Breast epithelium (tissue), 4 donors: Measurements from ENCODE around the gene MR1. TPM values are rescaled to one million over a fixed set of nuclear protein-coding genes. Genes with fewer than 3 reads are reported as not detected.
A peak's percentile ranks its signal among the peaks of the same experiment; 100 is the strongest.

ENCODE experiments used
- DNase-seq, 2 donors: peaks; one replicate each; pipeline ENCODE4 v3.0.0-alpha.2; 2019; ENCODE audit warnings: low spot score in 2 of 2
- H3K27ac ChIP-seq, 2 donors: fragments of 200-600 bp; sonication (generic) in 1 of 2; one replicate each; pipeline ENCODE4 v1.5.1; 2016 to 2019; ENCODE audit warnings: mild to moderate bottlenecking in 1 of 2
- H3K27me3 ChIP-seq, 2 donors: fragments of 200-600 bp; sonication (generic) in 1 of 2; one replicate each; pipeline versions ENCODE4 v1.5.1 to v1.6.0; 2017 to 2019; ENCODE audit warnings: control low read depth in 1 of 2, mild to moderate bottlenecking in 1 of 2
- H3K36me3 ChIP-seq: fragments of 200-600 bp; one replicate; pipeline ENCODE4 v1.5.1; 2019
- H3K4me1 ChIP-seq, 2 donors: fragments of 200-600 bp; sonication (generic); one replicate each; pipeline ENCODE4 v1.5.1; 2016 to 2019; ENCODE audit warnings: control low read depth in 1 of 2
- H3K4me3 ChIP-seq, 3 donors: fragments of 200-600 bp; sonication (generic); 1 replicate in 2 of 3; 2 replicates in 1 of 3; pipeline ENCODE4 v1.5.1; 2016 to 2019; ENCODE audit warnings: mild to moderate bottlenecking in 3 of 3, moderate library complexity in 2 of 3
- H3K9me3 ChIP-seq, 2 donors: fragments of 200-600 bp; sonication (generic) in 1 of 2; one replicate each; pipeline ENCODE4 v1.5.1; 2016 to 2019; ENCODE audit warnings: control low read depth in 1 of 2
- CTCF ChIP-seq, 3 donors: fragments of 450-650 bp; IDR thresholded peaks; one replicate each; pipeline ENCODE4 v1.5.1; 2016 to 2017; ENCODE audit warnings: antibody characterized with exemption in 3 of 3, mild to moderate bottlenecking in 3 of 3, moderate library complexity in 3 of 3
- POLR2A ChIP-seq: fragments of 450-650 bp; IDR thresholded peaks from one replicate; pipeline ENCODE4 v1.6.1; 2016; ENCODE audit warnings: antibody characterized with exemption, mild to moderate bottlenecking, moderate library complexity
- POLR2AphosphoS5 ChIP-seq, 3 donors: sonication (generic); formaldehyde crosslinking; IDR thresholded peaks; one replicate each; pipeline ENCODE4 v1.6.1; 2017; ENCODE audit warnings: antibody characterized with exemption in 3 of 3
- intact Hi-C: fragments of 100-400 bp; cut with DNase I; formaldehyde crosslinking; loops from one replicate; pipeline ENCODE4 v1.15.1; 2023; ENCODE audit warnings: low total_unique reads
- total RNA-seq, 3 donors: library from RNA; depleted of rRNA; stranded (reverse); fragments of >200 nt; gene quantifications; one replicate each; pipeline ENCODE4 v1.1.0, GENCODE V29; 2016

MR1 gene
- total RNA-seq, 3 donors from 2014 or later = 12.8 to 23.4 (median 15.2) TPM

DNA sequence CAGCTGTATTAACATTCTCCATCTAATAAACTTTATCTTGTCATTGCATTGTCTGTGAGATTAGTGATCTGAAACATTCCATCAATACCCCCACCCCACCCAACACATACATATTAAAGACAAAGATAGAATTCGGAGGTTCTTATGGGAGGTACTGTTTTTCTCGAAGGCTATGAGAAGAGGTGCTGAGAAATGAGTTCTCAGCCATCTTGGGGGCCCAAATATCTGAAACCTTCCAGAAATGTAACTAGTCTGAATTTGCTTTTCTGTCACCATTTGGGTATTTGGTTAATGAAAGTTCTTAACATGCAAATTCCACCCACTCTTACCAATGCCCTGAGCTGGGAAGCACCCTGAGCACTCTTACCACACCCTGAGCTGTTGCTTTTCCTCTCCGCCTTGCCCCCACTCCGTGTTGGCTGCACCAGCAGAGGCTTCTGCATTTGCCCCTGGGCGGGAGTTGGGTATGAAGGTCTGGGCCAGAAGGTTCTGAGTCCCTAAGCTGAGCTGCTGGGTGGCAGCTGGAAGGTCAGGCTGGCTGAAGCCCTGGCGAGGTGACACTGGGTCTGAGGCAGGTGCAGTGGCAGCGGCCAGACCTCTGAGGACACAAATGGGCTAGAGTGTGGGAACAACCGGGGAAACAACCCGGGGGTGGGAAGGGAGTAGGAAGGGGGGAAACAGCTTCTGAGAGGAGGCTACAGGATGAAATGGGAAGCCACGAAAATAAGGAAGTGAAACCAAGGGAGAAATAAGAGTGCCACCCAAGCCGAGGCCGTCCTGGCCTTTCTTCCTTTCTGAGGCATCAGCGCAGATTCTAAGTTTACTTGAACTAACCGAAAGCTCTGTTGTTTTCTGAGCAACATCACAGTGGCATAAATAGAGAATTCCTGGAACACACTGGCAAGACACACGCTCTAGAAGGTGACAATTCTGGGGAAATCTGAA is 28.4 kb downstream of the MR1 start:
- Histone ChIP-seq H3K4me3 (no peak overlapping the region), H3K4me1 (no peaks in the 10 kb centered on the region), H3K27ac (no peak overlapping the region), H3K27me3 (no peaks in the 10 kb centered on the region), H3K36me3 (no peaks in the 10 kb centered on the region), H3K9me3 (no peaks in the 10 kb centered on the region)
- intact Hi-C loops = no loop called here
- no peak for DNase-seq
- TF ChIP-seq POLR2A = no peak
- no peak for TF ChIP-seq CTCF (IDR thresholded peaks at IDR 0.05)
- TF ChIP-seq POLR2AphosphoS5 (IDR thresholded peaks at IDR 0.05) = no peak

DNA sequence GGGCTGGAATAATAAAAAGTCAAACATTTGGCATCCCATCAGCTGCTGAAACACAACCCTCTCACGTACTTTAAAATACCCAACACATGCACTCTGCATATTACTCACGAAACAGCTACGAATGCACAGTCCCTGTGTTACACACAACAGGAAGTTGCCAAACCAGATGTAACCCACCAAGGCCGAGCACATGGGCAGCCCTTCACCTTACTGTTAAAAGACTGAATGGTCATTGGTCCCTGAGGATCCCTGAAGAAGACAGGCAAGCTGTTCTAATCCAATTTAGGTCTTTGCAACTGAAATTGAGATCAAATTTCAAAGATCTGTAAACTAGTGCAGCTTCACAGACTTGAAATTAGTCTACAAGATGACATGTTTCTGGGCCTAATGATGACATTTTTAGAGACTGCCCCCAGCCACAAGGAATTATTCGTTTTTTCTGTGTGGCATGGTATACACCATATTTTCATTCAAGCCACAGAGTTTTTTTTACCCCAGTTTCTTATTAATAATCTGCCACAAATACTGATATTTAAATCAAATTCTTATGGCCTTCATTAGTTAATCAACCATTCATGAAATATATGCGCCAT is 29.1 kb downstream of the MR1 start:
- Histone ChIP-seq H3K27me3 (no peaks in the 10 kb centered on the region), H3K36me3 (no peaks in the 10 kb centered on the region), H3K27ac (no peak overlapping the region), H3K9me3 (no peaks in the 10 kb centered on the region), H3K4me1 (no peaks in the 10 kb centered on the region), H3K4me3 (no peak overlapping the region)
- DNase-seq = no peak
- TF ChIP-seq CTCF (IDR thresholded peaks at IDR 0.05) = no peak
- TF ChIP-seq POLR2AphosphoS5 (IDR thresholded peaks at IDR 0.05) = no peak
- no peak for TF ChIP-seq POLR2A
- intact Hi-C loops = no loop called here

GRCh38 chr1:181064011-181064623 is 30.3 kb downstream of the MR1 start:
- no peaks in the 10 kb centered on the region for H3K4me1 ChIP-seq
- DNase-seq = no peak
- intact Hi-C loops = no loop called here
- no peak overlapping the region for H3K27ac ChIP-seq
- H3K9me3 ChIP-seq = no peaks in the 10 kb centered on the region
- no peak for TF ChIP-seq CTCF (IDR thresholded peaks at IDR 0.05)
- H3K36me3 ChIP-seq = no peaks in the 10 kb centered on the region
- no peaks in the 10 kb centered on the region for H3K27me3 ChIP-seq
- H3K4me3 ChIP-seq = no peak overlapping the region

GRCh38 chr1:181064702-181065101 is 30.9 kb downstream of the MR1 start:
- H3K36me3 ChIP-seq = no peaks in the 10 kb centered on the region
- no peak overlapping the region for H3K27ac ChIP-seq
- H3K9me3 ChIP-seq = no peaks in the 10 kb centered on the region
- H3K4me1 ChIP-seq = no peaks in the 10 kb centered on the region
- H3K27me3 ChIP-seq = no peaks in the 10 kb centered on the region
- intact Hi-C loops = no loop called here
- TF ChIP-seq POLR2A (no peak), CTCF (IDR thresholded peaks at IDR 0.05) (no peak), POLR2AphosphoS5 (IDR thresholded peaks at IDR 0.05) (no peak)
- no peak overlapping the region for H3K4me3 ChIP-seq
- DNase-seq = no peak

- Histone ChIP-seq H3K9me3 (no peaks in the 10 kb centered on the region), H3K4me1 (no peaks in the 10 kb centered on the region), H3K27ac (peak overlapping the region in 1 of 2 donors; percentile 10), H3K27me3 (no peaks in the 10 kb centered on the region), H3K4me3 (no peak overlapping the region), H3K36me3 (no peaks in the 10 kb centered on the region)
- no peak for DNase-seq
- TF ChIP-seq POLR2A = no peak
- TF ChIP-seq POLR2AphosphoS5 (IDR thresholded peaks at IDR 0.05) = no peak
- no peak for TF ChIP-seq CTCF (IDR thresholded peaks at IDR 0.05)
- intact Hi-C loops = no loop called here
Observed at GRCh38 chr1:181073638-181074037, 39.9 kb downstream of the MR1 start.
